HG02642 (cell line): ENCODE measurements around the gene INO80C.

ENCODE experiments used
- ATAC-seq: cut with Tn5 transposase; IDR thresholded peaks from one replicate; pipeline ENCODE4 v1.9.1; 2021; ENCODE audit warnings: mild to moderate bottlenecking; ENCODE audit not compliant: unreplicated experiment, poor library complexity

INO80C gene, protein sequence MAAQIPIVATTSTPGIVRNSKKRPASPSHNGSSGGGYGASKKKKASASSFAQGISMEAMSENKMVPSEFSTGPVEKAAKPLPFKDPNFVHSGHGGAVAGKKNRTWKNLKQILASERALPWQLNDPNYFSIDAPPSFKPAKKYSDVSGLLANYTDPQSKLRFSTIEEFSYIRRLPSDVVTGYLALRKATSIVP

GRCh38 chr18:35497370-35498197 is at the start of gene INO80C:
TSS of gene INO80C (minus strand) at chr18:35497960. CDS start at chr18:35497874, 86 bp downstream.
- peak; percentile 96 for ATAC-seq

DNA sequence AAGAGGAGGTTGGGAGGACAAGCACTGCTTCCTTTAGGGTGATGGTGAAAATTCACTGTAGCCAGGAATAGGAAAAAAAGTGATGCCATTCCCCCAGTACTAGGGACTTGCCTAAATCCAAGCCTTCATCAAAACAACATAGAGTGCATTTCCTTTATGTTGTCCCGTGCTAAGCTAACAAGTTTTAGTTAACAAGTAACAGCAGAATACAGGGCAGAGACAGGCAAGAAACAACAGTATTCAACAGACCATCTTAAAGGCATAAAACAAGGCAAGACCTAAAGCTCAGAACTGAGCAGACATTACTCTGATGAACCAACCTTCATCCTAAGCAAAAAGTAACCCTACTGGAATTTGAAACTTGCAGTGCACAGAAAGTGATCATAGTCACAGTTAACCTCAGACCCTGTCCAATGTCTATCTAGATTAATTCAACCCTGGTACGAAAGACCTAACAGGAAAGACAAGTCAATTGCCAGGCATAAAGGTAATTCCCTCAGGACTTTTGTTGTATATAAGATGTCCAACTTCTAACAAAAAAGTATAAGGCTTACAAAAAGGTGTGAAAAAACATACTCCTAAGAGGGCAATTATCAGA is 49.3 kb upstream of the INO80C start:
- ATAC-seq = no peak

GRCh38 chr18:35542356-35542755 is 44.6 kb upstream of the INO80C start:
- no peak for ATAC-seq

DNA sequence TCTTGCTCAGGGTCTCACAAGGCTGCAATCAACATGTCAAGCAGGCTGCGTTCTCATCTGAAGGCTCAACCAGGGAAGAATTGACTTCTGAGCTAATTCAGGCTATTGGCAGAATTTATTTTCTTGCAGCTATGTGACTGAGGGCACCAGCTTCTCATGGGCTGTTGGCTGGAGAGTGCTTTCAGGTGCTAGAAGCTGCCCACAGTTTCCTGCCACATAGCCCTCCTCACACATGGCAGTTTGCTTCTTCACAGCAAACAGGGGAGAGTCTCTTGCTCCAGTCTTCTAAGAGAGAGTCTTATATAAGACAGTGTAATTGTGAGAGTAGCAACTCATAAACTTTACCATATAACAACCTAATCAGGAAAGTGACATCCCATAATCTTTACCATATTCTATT is 37.5 kb upstream of the INO80C start:
- ATAC-seq = no peak

GRCh38 chr18:35533916-35534405 is 36.2 kb upstream of the INO80C start:
- no peak for ATAC-seq

GRCh38 chr18:35528749-35529274 is 31.1 kb upstream of the INO80C start:
- ATAC-seq = no peak

DNA sequence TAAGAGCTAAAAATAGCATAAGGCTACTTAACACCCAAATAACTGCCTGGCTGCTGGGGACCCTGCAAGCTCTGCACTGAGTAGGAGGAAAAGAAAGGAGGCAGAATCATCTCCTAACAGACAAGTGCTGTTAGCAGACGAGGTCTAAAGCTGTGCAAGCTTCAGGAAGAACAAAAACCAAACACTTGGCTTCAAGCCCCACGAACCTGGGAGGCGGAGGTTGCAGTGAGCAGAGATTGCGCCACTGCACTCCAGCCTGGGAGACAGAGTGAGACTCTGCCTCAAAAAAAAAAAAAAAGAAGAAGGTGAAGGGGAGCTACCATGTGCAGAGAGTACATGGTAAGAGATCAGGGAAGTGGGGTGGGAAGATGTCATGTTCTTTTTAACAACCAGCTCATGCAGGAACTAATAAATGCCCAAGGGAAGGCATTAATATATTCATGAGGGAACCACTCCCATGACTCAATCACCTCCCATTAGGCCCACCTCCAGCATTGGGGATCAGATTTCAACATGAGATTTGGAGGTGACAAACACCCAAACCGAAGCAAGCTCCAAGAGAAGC is 28.8 kb upstream of the INO80C start:
- no peak for ATAC-seq

DNA sequence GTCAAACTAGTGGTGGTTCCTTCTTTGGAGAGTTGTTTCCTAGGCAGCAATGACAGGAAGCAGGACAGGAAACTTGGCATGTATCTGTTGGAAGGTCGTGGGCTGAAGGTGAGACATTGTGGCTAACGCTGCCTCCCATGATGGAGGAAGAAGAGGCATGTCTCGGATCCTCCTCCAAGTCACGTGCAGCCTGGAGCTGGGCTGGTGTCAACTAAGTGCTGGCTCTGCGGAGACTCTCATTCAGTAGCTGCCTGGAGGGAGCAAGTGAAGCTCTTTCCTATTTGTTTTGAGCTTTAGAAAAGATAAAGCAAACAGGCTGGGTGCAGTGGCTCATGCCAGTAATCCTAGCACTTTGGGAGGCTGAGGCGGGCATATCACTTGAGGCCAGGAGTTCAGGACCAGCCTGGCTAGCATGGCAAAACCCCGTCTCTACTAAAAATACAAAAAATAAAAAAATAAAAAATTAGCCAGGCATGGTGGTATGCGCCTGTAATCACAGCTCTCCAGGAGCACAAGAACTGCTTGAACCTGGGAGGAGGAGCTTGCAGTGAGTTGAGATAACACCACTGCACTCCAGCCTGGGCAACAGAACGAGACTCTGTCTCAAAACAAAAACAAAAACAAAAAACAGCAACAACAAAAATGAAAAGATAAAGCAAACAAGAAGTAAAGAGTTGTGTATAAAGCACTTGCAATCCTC is 28.2 kb upstream of the INO80C start:
- ATAC-seq = no peak

- no peak for ATAC-seq
These were observed 26.5 kb upstream of the INO80C start for GRCh38 chr18:35524226-35524625.

DNA sequence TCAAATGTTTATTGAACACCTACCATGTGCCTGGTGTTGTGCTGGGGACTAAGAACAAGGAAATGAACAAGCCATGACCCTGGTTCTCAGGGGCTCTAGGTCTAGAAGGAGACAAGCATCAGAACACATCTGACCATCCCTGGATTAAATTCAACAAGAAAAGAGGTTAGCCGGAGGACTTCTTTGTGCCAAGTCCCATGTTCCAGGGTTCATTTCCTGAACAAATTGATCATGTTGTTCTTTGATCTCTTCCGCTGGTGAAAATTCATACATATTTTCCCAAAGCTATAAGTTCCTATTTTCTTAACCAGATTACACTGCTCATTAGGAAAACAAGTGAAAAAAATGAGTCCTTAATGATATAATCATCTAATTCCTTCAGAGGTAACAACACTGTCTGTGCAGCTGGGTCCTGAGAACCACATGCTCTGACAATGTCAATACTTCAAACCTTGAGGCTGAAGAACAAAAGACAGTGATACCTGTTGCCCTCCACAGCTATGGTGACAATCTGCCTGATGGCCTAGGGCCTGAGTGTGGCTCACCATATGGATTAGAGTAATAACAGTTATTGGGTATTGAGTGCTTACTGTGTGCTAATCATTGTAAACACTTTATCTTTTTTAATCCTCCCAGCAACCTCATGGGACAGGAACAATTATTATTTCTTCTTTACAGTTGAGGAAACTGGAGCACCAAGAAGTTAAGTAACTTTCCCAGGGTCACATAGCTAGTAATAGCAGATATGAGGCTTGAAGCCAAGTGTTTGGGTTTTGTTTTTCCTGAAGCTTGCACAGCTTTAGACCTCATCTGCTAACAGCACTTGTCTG is 24.6 kb upstream of the INO80C start:
- no peak for ATAC-seq

DNA sequence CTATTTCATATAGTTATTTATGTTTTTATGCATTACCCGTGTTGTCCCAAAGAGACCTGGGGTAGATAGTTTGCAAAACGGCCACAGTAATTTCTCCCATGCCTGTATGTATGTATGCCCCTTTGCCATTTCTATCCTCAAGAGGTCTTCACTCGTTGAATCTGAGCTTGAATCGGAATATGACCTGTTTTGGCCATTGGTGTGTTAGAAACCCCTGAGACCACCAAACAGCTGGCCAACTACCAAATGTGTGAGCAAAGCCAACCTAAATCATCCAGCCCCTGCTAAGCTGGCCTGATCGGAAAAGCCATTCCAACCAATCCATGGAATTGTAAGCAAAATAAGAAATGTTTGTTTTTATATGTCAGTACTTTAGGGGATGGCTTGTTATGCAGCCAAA is 23.4 kb upstream of the INO80C start:
- no peak for ATAC-seq

DNA sequence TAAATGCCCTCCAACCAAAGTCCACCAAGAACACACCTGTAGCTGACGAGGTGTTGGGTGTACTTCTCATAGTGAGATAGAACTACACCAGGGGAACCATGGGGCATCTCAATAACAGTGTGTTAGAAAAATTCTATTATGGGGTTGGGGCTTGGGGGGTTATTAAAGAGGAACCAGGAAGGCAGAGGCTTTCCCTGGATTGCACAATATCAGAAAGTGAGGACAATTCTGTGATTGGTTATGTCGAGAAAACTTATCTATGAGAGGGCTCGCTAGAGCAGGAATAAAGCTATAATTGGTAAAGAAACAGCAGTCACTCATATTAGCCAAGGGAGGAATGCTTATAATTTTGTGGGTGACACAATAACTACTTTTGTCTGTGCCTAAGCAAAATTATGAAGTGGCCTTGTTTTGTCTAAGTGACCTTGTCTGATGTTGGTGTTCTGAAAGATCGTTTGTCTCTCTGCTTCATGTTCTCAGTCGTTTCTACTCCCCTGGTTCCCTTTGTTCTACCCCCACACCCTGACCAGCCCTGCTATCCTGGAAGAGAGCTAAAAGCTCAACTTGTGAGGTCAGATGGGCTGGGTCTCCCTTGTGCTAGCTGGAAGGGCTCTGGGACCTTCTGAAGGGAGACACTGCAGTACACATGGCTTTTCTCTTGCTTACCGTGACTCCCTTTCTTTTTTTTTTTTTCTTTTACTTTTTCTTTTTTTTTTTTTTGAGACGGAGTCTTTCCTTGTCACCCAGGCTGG is 21.6 kb upstream of the INO80C start:
- no peak for ATAC-seq

DNA sequence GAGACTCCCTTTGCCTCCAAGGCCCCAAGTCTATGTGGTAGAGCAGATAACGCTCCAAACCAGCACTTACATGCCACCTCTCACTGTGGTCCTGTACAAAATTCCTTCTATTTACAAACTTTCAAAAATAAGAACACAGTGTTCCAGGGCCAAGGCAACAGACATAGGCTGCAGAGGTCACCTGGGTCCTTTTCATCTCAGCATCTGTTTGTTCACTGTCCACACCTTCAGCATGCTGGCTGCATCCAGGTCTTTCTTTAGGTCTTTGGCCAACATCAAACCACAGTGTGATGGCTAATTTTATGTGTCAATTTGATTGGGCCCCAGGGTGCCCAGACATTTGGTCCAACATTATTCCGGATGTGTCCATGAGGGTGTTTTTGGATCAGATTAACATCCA is 20.0 kb upstream of the INO80C start:
- ATAC-seq = no peak

GRCh38 chr18:35516789-35517188 is 19.0 kb upstream of the INO80C start:
- no peak for ATAC-seq

- no peak for ATAC-seq
These were observed 18.6 kb upstream of the INO80C start for GRCh38 chr18:35516351-35516750.

DNA sequence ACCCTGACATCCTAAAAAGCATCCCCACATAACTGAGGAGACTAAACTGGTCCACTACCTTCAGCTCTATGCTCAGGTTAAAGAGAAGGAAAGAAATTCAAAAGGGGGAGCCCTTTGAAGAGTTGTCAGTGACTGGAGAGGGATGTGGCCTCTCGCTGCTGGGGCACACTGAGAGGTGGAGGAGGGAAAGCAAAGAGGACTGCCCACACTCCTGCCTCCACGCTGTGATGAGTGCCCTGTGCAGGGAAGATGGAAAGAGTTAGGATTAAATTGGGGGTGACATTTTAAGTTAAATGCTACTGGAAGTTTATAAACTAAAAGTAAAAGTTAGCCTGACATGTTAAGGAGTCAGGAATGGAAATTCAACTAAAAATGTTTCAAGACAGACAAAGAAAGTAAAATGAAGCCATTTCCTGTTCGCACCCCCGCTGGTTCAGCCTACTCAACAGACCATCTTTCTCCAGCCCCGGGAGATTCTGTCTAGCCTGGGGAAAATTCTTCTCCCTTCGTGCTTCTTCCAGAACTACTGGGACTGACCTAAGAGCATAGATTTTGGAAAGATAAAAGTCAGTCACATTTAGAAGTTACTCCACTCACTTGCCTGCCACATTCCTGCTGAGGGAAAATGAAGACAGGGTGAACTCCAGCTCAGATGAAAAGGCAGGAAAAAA is 17.8 kb upstream of the INO80C start:
- ATAC-seq = no peak

GRCh38 chr18:35514752-35515459 is 17.1 kb upstream of the INO80C start:
- no peak for ATAC-seq

DNA sequence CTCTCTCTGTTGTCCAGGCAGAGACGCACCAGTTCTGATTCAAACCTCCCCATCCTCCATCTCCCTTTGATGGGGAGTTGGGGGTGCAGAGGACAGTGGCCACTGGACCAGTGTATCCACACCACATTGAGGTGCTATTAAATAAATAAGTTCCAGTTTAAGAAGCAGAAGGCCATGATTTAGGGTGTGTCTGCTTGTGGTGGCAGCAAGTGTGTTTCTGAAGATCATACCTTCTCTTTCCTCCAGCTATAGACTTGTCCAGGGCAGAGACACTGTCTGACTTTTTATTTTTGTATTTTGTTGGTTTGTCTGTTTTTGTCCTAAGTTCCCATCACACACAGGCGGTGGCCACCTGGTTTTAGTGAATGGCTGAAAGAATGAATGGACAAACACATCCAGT is 16.5 kb upstream of the INO80C start:
- ATAC-seq = no peak
